MCF 10A (cell line): ENCODE data around the gene MTHFS. TPM values are rescaled to one million over a fixed set of nuclear protein-coding genes. Genes with fewer than 3 reads are reported as not detected.

Source experiments
- BruUV-seq: library from RNA; stranded (reverse); fragments of 400-500 nt; replicated peaks from 2 replicates; lab custom pipeline; 2021; lab: Mats Ljungman, UMichigan
- CTCF ChIA-PET: fragments of 300-600 bp; sonication (Branson Sonifier 250); formaldehyde crosslinking; extraction: SDS; loops from one replicate; lab custom pipeline; 2021; ENCODE audit warnings: antibody characterized with exemption, inconsistent platforms; lab: Yijun Ruan, JAX
- POLR2A ChIA-PET: fragments of 300-600, 350-650 bp; sonication (Branson Sonifier 250); formaldehyde crosslinking; extraction: SDS; loops from one replicate; lab custom pipeline; 2020; ENCODE audit warnings: antibody characterized with exemption, inconsistent platforms; lab: Yijun Ruan, JAX
- DNase-seq: peaks from one replicate; pipeline ENCODE4 v3.0.0-alpha.2; 2018; ENCODE audit not compliant: unreplicated experiment
- H3K27ac Mint-ChIP-seq: one replicate; pipeline ENCODE4 v1.8.0; 2022; ENCODE audit warnings: mild to moderate bottlenecking, low read depth, mixed read lengths; ENCODE audit not compliant: unreplicated experiment
- H3K27me3 Mint-ChIP-seq: one replicate; pipeline ENCODE4 v1.8.0; 2022; ENCODE audit warnings: mixed read lengths; ENCODE audit not compliant: insufficient read depth, unreplicated experiment
- H3K36me3 Mint-ChIP-seq: one replicate; pipeline ENCODE4 v1.8.0; 2022; ENCODE audit warnings: mild to moderate bottlenecking, moderate library complexity, mixed read lengths; ENCODE audit not compliant: insufficient read depth, unreplicated experiment
- H3K4me1 Mint-ChIP-seq: one replicate; pipeline ENCODE4 v1.8.0; 2022; ENCODE audit warnings: mixed read lengths; ENCODE audit not compliant: insufficient read depth, unreplicated experiment
- H3K4me3 Mint-ChIP-seq: one replicate; pipeline ENCODE4 v1.8.0; 2022; ENCODE audit warnings: mild to moderate bottlenecking, moderate library complexity, mixed read lengths; ENCODE audit not compliant: unreplicated experiment
- H3K9me3 Mint-ChIP-seq: one replicate; pipeline ENCODE4 v1.8.0; 2022; ENCODE audit warnings: mixed read lengths; ENCODE audit not compliant: unreplicated experiment
- CTCF ChIP-seq: fragments of 200-600 bp; IDR thresholded peaks from one replicate; pipeline ENCODE4 v1.8.0; 2022; ENCODE audit warnings: antibody characterized with exemption, mild to moderate bottlenecking; ENCODE audit not compliant: unreplicated experiment
- intact Hi-C: fragments of 100-400 bp; cut with micrococcal nuclease; formaldehyde crosslinking; loops from 2 replicates; pipeline ENCODE4 v1.14.1; 2022
- total RNA-seq: library from RNA; stranded (reverse); gene quantifications from 2 replicates; pipeline ENCODE4 v1.2.3, GENCODE V29; 2022

MTHFS gene
- total RNA-seq, 1 experiment from 2014 or later: 34.5 TPM

GRCh38 chr15:79878078-79878705 is 18.6 kb downstream of the MTHFS start:
- no peaks in the 10 kb centered on the region for H3K27me3 Mint-ChIP-seq
- no peak for TF ChIP-seq CTCF
- no peak overlapping the region for H3K27ac Mint-ChIP-seq
- intact Hi-C loops: no loop called here
- CTCF ChIA-PET: interaction anchor here (0.5 to 1.7 kb wide), 3 partner anchors 25 to 538 kb away, joined by 3 to 5 read pairs (median 3); no protein-coding TSS in a partner anchor
- no peaks in the 10 kb centered on the region for H3K4me1 Mint-ChIP-seq
- POLR2A ChIA-PET: interaction anchor here (0.5 to 0.7 kb wide), 2 partner anchors 14 to 1458 kb away, joined by 3 to 5 read pairs; no protein-coding TSS in a partner anchor
- DNase-seq: no peak
- peaks cover 76% of the 10 kb centered on the region for H3K36me3 Mint-ChIP-seq
- H3K9me3 Mint-ChIP-seq: peaks cover 16% of the 10 kb centered on the region
- H3K4me3 Mint-ChIP-seq: no peak overlapping the region
- no TSS peak for BruUV-seq

- no peak for DNase-seq
- Mint-ChIP-seq H3K4me1 (no peaks in the 10 kb centered on the region), H3K4me3 (no peak overlapping the region), H3K27ac (no peak overlapping the region), H3K27me3 (no peaks in the 10 kb centered on the region), H3K9me3 (peaks cover 16% of the 10 kb centered on the region), H3K36me3 (peaks cover 64% of the 10 kb centered on the region)
- no TSS peak for BruUV-seq
- TF ChIP-seq CTCF: no peak
- intact Hi-C loops: no loop called here
- POLR2A ChIA-PET: interaction anchor here (0.7 to 1.5 kb wide), 2 partner anchors 10 to 100 kb away, joined by 3 read pairs; no protein-coding TSS in a partner anchor
- CTCF ChIA-PET: interaction anchor here (1.1 to 1.6 kb wide), 3 partner anchors 11 to 536 kb away, joined by 3 to 6 read pairs (median 5); no protein-coding TSS in a partner anchor
These were observed 21.6 kb downstream of the MTHFS start for GRCh38 chr15:79875213-79875612.

GRCh38 chr15:79874242-79874641 is 22.6 kb downstream of the MTHFS start:
- POLR2A ChIA-PET: interaction anchor here (0.7 to 1.5 kb wide), 4 partner anchors 21 to 522 kb away, joined by 3 read pairs; no protein-coding TSS in a partner anchor
- TF ChIP-seq CTCF: no peak
- Mint-ChIP-seq H3K9me3 (peaks cover 16% of the 10 kb centered on the region), H3K27me3 (no peaks in the 10 kb centered on the region), H3K27ac (no peak overlapping the region), H3K36me3 (peaks cover 54% of the 10 kb centered on the region), H3K4me3 (no peak overlapping the region), H3K4me1 (no peaks in the 10 kb centered on the region)
- no peak for DNase-seq
- intact Hi-C loops: no loop called here
- CTCF ChIA-PET: interaction anchor here (0.5 to 1.5 kb wide), 6 partner anchors 10 to 310 kb away, joined by 3 to 14 read pairs (median 4); no protein-coding TSS in a partner anchor
- BruUV-seq: no TSS peak

- Mint-ChIP-seq H3K27me3 (no peaks in the 10 kb centered on the region), H3K4me1 (peaks cover 4% of the 10 kb centered on the region), H3K4me3 (no peak overlapping the region), H3K27ac (no peak overlapping the region), H3K9me3 (peaks cover 9% of the 10 kb centered on the region), H3K36me3 (peaks cover 38% of the 10 kb centered on the region)
- DNase-seq: no peak
- BruUV-seq: no TSS peak
- intact Hi-C loops: no loop called here
- no peak for TF ChIP-seq CTCF
- ChIA-PET POLR2A (no interaction called here), CTCF (no interaction called here)
These were observed 24.3 kb downstream of the MTHFS start for GRCh38 chr15:79872358-79873017.
